WTC11 (cell line): Measurements from ENCODE around the gene SDK2.

Experiments
- ATF6 ChIP-seq: sonication (generic); formaldehyde crosslinking; IDR thresholded peaks from 2 replicates; pipeline ENCODE4 v1.8.1; 2023; ENCODE audit warnings: mild to moderate bottlenecking, missing genetic modification reagents
- CBFB ChIP-seq: sonication (generic); formaldehyde crosslinking; IDR thresholded peaks from 2 replicates; pipeline ENCODE4 v1.8.1; 2022; ENCODE audit warnings: mild to moderate bottlenecking, low read depth, missing genetic modification reagents
- CDX4 ChIP-seq: fragments of 250-450 bp; sonication (Bioruptor Pico); IDR thresholded peaks from 2 replicates; pipeline ENCODE4 v1.9.0; 2021; ENCODE audit warnings: moderate library complexity, mild to moderate bottlenecking, inconsistent platforms, borderline replicate concordance
- CTCF ChIP-seq: fragments of 200-600 bp; IDR thresholded peaks from 2 replicates; pipeline ENCODE4 v1.8.0; 2022; ENCODE audit warnings: antibody characterized with exemption
- ELF4 ChIP-seq: sonication (generic); formaldehyde crosslinking; IDR thresholded peaks from 2 replicates; pipeline ENCODE4 v1.8.1; 2022; ENCODE audit warnings: low read depth, mild to moderate bottlenecking, moderate library complexity, missing genetic modification reagents
- ETV6 ChIP-seq: sonication (generic); formaldehyde crosslinking; IDR thresholded peaks from 2 replicates; pipeline ENCODE4 v1.8.1; 2022; ENCODE audit warnings: mild to moderate bottlenecking, missing genetic modification reagents
- FOXJ3 ChIP-seq: sonication (generic); formaldehyde crosslinking; IDR thresholded peaks from 2 replicates; pipeline ENCODE4 v1.9.0; 2021; ENCODE audit warnings: missing genetic modification reagents, mild to moderate bottlenecking, borderline replicate concordance
- FOXP4 ChIP-seq: sonication (generic); formaldehyde crosslinking; IDR thresholded peaks from 2 replicates; pipeline ENCODE4 v1.8.0; 2022; ENCODE audit warnings: mild to moderate bottlenecking, missing genetic modification reagents
- USF2 ChIP-seq: sonication (generic); formaldehyde crosslinking; IDR thresholded peaks from 2 replicates; pipeline ENCODE4 v1.8.1; 2023; ENCODE audit warnings: mild to moderate bottlenecking, missing genetic modification reagents, moderate library complexity
- TF ChIP-seq, protein P1 (sequence below): sonication (generic); formaldehyde crosslinking; IDR thresholded peaks from 2 replicates; pipeline ENCODE4 v1.8.0; 2022; ENCODE audit warnings: missing genetic modification reagents
- TF ChIP-seq, protein P2 (sequence below): sonication (generic); formaldehyde crosslinking; IDR thresholded peaks from 2 replicates; pipeline ENCODE4 v1.8.0; 2023; ENCODE audit warnings: missing genetic modification reagents
- TF ChIP-seq, protein P3 (sequence below): sonication (generic); formaldehyde crosslinking; IDR thresholded peaks from 2 replicates; pipeline ENCODE4 v1.8.0; 2022; ENCODE audit warnings: mild to moderate bottlenecking, missing genetic modification reagents

DNA sequence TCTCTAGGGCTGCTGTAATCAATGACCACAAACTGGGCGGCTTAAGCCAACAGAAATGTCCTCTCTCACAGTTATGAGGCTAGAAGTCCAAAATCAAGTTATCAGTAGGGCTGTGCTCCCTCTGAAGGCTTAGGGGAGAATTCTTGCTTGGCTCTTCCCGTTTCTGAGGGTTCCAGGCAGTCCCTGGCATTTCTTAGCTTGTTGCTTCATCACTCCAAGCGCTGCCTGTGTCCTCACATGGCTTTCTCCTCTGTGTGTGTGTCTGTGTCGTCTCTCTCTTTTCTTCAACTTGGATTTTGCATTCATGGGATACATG, 318.8 kb downstream of the SDK2 start:
- TF ChIP-seq, protein P1, sequence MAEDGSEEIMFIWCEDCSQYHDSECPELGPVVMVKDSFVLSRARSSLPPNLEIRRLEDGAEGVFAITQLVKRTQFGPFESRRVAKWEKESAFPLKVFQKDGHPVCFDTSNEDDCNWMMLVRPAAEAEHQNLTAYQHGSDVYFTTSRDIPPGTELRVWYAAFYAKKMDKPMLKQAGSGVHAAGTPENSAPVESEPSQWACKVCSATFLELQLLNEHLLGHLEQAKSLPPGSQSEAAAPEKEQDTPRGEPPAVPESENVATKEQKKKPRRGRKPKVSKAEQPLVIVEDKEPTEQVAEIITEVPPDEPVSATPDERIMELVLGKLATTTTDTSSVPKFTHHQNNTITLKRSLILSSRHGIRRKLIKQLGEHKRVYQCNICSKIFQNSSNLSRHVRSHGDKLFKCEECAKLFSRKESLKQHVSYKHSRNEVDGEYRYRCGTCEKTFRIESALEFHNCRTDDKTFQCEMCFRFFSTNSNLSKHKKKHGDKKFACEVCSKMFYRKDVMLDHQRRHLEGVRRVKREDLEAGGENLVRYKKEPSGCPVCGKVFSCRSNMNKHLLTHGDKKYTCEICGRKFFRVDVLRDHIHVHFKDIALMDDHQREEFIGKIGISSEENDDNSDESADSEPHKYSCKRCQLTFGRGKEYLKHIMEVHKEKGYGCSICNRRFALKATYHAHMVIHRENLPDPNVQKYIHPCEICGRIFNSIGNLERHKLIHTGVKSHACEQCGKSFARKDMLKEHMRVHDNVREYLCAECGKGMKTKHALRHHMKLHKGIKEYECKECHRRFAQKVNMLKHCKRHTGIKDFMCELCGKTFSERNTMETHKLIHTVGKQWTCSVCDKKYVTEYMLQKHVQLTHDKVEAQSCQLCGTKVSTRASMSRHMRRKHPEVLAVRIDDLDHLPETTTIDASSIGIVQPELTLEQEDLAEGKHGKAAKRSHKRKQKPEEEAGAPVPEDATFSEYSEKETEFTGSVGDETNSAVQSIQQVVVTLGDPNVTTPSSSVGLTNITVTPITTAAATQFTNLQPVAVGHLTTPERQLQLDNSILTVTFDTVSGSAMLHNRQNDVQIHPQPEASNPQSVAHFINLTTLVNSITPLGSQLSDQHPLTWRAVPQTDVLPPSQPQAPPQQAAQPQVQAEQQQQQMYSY (CRISPR knock-in tag): no peak
- TF ChIP-seq USF2 (CRISPR knock-in tag) (no peak), ATF6 (CRISPR knock-in tag) (no peak), CTCF (no peak), FOXJ3 (CRISPR knock-in tag) (no peak), ELF4 (CRISPR knock-in tag) (no peak), CDX4 (no peak), CBFB (CRISPR knock-in tag) (no peak), ETV6 (CRISPR knock-in tag) (no peak), FOXP4 (no peak)
- TF ChIP-seq, protein P2, sequence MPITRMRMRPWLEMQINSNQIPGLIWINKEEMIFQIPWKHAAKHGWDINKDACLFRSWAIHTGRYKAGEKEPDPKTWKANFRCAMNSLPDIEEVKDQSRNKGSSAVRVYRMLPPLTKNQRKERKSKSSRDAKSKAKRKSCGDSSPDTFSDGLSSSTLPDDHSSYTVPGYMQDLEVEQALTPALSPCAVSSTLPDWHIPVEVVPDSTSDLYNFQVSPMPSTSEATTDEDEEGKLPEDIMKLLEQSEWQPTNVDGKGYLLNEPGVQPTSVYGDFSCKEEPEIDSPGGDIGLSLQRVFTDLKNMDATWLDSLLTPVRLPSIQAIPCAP (CRISPR knock-in tag): no peak
- TF ChIP-seq, protein P3, sequence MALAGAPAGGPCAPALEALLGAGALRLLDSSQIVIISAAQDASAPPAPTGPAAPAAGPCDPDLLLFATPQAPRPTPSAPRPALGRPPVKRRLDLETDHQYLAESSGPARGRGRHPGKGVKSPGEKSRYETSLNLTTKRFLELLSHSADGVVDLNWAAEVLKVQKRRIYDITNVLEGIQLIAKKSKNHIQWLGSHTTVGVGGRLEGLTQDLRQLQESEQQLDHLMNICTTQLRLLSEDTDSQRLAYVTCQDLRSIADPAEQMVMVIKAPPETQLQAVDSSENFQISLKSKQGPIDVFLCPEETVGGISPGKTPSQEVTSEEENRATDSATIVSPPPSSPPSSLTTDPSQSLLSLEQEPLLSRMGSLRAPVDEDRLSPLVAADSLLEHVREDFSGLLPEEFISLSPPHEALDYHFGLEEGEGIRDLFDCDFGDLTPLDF (CRISPR knock-in tag): no peak
